ENCODE data around the gene SPP2. TPM values are rescaled to one million over a fixed set of nuclear protein-coding genes. Genes with fewer than 3 reads are reported as not detected.

SPP2 gene
- total and polyA plus RNA-seq, 4 donors = 0.22 to 0.51 (median 0.44) TPM; not detected in 1

GRCh38 chr2:234100686-234101085 lies 50.2 kb downstream of the SPP2 start:
- Histone ChIP-seq H3K4me3 (ENCODE audit: low read depth, low read length) (no peak overlapping the region), H3K9me3 (ENCODE audit: control insufficient read depth, insufficient read depth, low read length) (no peaks in the 10 kb centered on the region), H3K36me3 (ENCODE audit: control insufficient read depth, insufficient read depth, low read length) (no peaks in the 10 kb centered on the region), H3K27ac (ENCODE audit: low read depth, low read length) (no peak overlapping the region), H3K4me1 (ENCODE audit: control insufficient read depth, insufficient read depth, low read length) (no peaks in the 10 kb centered on the region), H3K27me3 (ENCODE audit: control insufficient read depth, insufficient read depth, low read length) (no peaks in the 10 kb centered on the region)
- no CpG with 5 or more reads among the region's 4 CpGs for WGBS (ENCODE audit: insufficient coverage)
- DNase-seq (ENCODE audit: low read depth in 4 of 6, low spot score in 6 of 6) = no peak

- DNase-seq (ENCODE audit: low read depth in 4 of 6, low spot score in 6 of 6) = no peak
- Histone ChIP-seq H3K27ac (ENCODE audit: low read depth, low read length) (no peak overlapping the region), H3K4me1 (ENCODE audit: control insufficient read depth, insufficient read depth, low read length) (no peaks in the 10 kb centered on the region), H3K27me3 (ENCODE audit: control insufficient read depth, insufficient read depth, low read length) (no peaks in the 10 kb centered on the region), H3K4me3 (ENCODE audit: low read depth, low read length) (no peak overlapping the region), H3K36me3 (ENCODE audit: control insufficient read depth, insufficient read depth, low read length) (no peaks in the 10 kb centered on the region), H3K9me3 (ENCODE audit: control insufficient read depth, insufficient read depth, low read length) (no peaks in the 10 kb centered on the region)
- WGBS (ENCODE audit: insufficient coverage) = 50% methylated on average over 1 of the region's 3 CpGs
Measured at GRCh38 chr2:234102112-234102511, 51.6 kb downstream of the SPP2 start.

- Histone ChIP-seq H3K4me3 (ENCODE audit: low read depth, low read length) (no peak overlapping the region), H3K4me1 (ENCODE audit: control insufficient read depth, insufficient read depth, low read length) (no peaks in the 10 kb centered on the region), H3K36me3 (ENCODE audit: control insufficient read depth, insufficient read depth, low read length) (no peaks in the 10 kb centered on the region), H3K27me3 (ENCODE audit: control insufficient read depth, insufficient read depth, low read length) (no peaks in the 10 kb centered on the region), H3K27ac (ENCODE audit: low read depth, low read length) (no peak overlapping the region), H3K9me3 (ENCODE audit: control insufficient read depth, insufficient read depth, low read length) (no peaks in the 10 kb centered on the region)
- WGBS (ENCODE audit: insufficient coverage) = no CpG with 5 or more reads among the region's 1 CpG
- no peak for DNase-seq (ENCODE audit: low read depth in 4 of 6, low spot score in 6 of 6)
Measured at GRCh38 chr2:234107861-234108260, 57.4 kb downstream of the SPP2 start.

GRCh38 chr2:234109321-234109720 lies 58.8 kb downstream of the SPP2 start:
- no peaks in the 10 kb centered on the region for H3K27me3 ChIP-seq (ENCODE audit: control insufficient read depth, insufficient read depth, low read length)
- no peaks in the 10 kb centered on the region for H3K9me3 ChIP-seq (ENCODE audit: control insufficient read depth, insufficient read depth, low read length)
- DNase-seq (ENCODE audit: low read depth in 4 of 6, low spot score in 6 of 6) = no peak
- H3K36me3 ChIP-seq (ENCODE audit: control insufficient read depth, insufficient read depth, low read length) = no peaks in the 10 kb centered on the region
- no peak overlapping the region for H3K4me3 ChIP-seq (ENCODE audit: low read depth, low read length)
- 82% methylated on average over 4 of the region's 8 CpGs for WGBS (ENCODE audit: insufficient coverage)
- H3K4me1 ChIP-seq (ENCODE audit: control insufficient read depth, insufficient read depth, low read length) = no peaks in the 10 kb centered on the region
- no peak overlapping the region for H3K27ac ChIP-seq (ENCODE audit: low read depth, low read length)

- DNase-seq (ENCODE audit: low read depth in 4 of 6, low spot score in 6 of 6) = no peak
- H3K4me3 ChIP-seq (ENCODE audit: low read depth, low read length) = no peak overlapping the region
- H3K4me1 ChIP-seq (ENCODE audit: control insufficient read depth, insufficient read depth, low read length) = no peaks in the 10 kb centered on the region
- no peaks in the 10 kb centered on the region for H3K27me3 ChIP-seq (ENCODE audit: control insufficient read depth, insufficient read depth, low read length)
- H3K9me3 ChIP-seq (ENCODE audit: control insufficient read depth, insufficient read depth, low read length) = no peaks in the 10 kb centered on the region
- no peaks in the 10 kb centered on the region for H3K36me3 ChIP-seq (ENCODE audit: control insufficient read depth, insufficient read depth, low read length)
- no peak overlapping the region for H3K27ac ChIP-seq (ENCODE audit: low read depth, low read length)
Measured at GRCh38 chr2:234110219-234110618, 59.7 kb downstream of the SPP2 start.

- H3K4me1 ChIP-seq (ENCODE audit: control insufficient read depth, insufficient read depth, low read length) = no peaks in the 10 kb centered on the region
- no peaks in the 10 kb centered on the region for H3K36me3 ChIP-seq (ENCODE audit: control insufficient read depth, insufficient read depth, low read length)
- H3K4me3 ChIP-seq (ENCODE audit: low read depth, low read length) = no peak overlapping the region
- H3K27ac ChIP-seq (ENCODE audit: low read depth, low read length) = no peak overlapping the region
- H3K9me3 ChIP-seq (ENCODE audit: control insufficient read depth, insufficient read depth, low read length) = no peaks in the 10 kb centered on the region
- no peak for DNase-seq (ENCODE audit: low read depth in 4 of 6, low spot score in 6 of 6)
- no CpG with 5 or more reads among the region's 1 CpG for WGBS (ENCODE audit: insufficient coverage)
- H3K27me3 ChIP-seq (ENCODE audit: control insufficient read depth, insufficient read depth, low read length) = no peaks in the 10 kb centered on the region
Measured at GRCh38 chr2:234111523-234111922, 61.0 kb downstream of the SPP2 start.

- Histone ChIP-seq H3K4me1 (ENCODE audit: control insufficient read depth, insufficient read depth, low read length) (no peaks in the 10 kb centered on the region), H3K36me3 (ENCODE audit: control insufficient read depth, insufficient read depth, low read length) (no peaks in the 10 kb centered on the region), H3K27ac (ENCODE audit: low read depth, low read length) (no peak overlapping the region), H3K4me3 (ENCODE audit: low read depth, low read length) (no peak overlapping the region), H3K9me3 (ENCODE audit: control insufficient read depth, insufficient read depth, low read length) (no peaks in the 10 kb centered on the region), H3K27me3 (ENCODE audit: control insufficient read depth, insufficient read depth, low read length) (no peaks in the 10 kb centered on the region)
- no peak for DNase-seq (ENCODE audit: low read depth in 4 of 6, low spot score in 6 of 6)
- no CpG with 5 or more reads among the region's 4 CpGs for WGBS (ENCODE audit: insufficient coverage)
Measured at GRCh38 chr2:234116010-234116409, 65.5 kb downstream of the SPP2 start.

- no peak overlapping the region for H3K27ac ChIP-seq (ENCODE audit: low read depth, low read length)
- no peaks in the 10 kb centered on the region for H3K36me3 ChIP-seq (ENCODE audit: control insufficient read depth, insufficient read depth, low read length)
- H3K27me3 ChIP-seq (ENCODE audit: control insufficient read depth, insufficient read depth, low read length) = no peaks in the 10 kb centered on the region
- peaks cover 3% of the 10 kb centered on the region for H3K4me1 ChIP-seq (ENCODE audit: control insufficient read depth, insufficient read depth, low read length)
- H3K4me3 ChIP-seq (ENCODE audit: low read depth, low read length) = no peak overlapping the region
- H3K9me3 ChIP-seq (ENCODE audit: control insufficient read depth, insufficient read depth, low read length) = no peaks in the 10 kb centered on the region
- WGBS (ENCODE audit: insufficient coverage) = 83% methylated on average over 1 of the region's 1 CpG
- DNase-seq (ENCODE audit: low read depth in 4 of 6, low spot score in 6 of 6) = no peak
Measured at GRCh38 chr2:234121999-234122398, 71.5 kb downstream of the SPP2 start.

- Histone ChIP-seq H3K27me3 (ENCODE audit: control insufficient read depth, insufficient read depth, low read length) (no peaks in the 10 kb centered on the region), H3K4me3 (ENCODE audit: low read depth, low read length) (no peak overlapping the region), H3K9me3 (ENCODE audit: control insufficient read depth, insufficient read depth, low read length) (no peaks in the 10 kb centered on the region), H3K4me1 (ENCODE audit: control insufficient read depth, insufficient read depth, low read length) (peaks cover 3% of the 10 kb centered on the region), H3K27ac (ENCODE audit: low read depth, low read length) (no peak overlapping the region), H3K36me3 (ENCODE audit: control insufficient read depth, insufficient read depth, low read length) (no peaks in the 10 kb centered on the region)
- peak in 3 of 6 donors; percentile 48 to 96 (median 57) for DNase-seq (ENCODE audit: low read depth in 4 of 6, low spot score in 6 of 6)
- WGBS (ENCODE audit: insufficient coverage) = 60% methylated on average over 1 of the region's 7 CpGs
Measured at GRCh38 chr2:234125451-234126145, 75.1 kb downstream of the SPP2 start.

GRCh38 chr2:234126146-234126470 lies 75.6 kb downstream of the SPP2 start:
- Histone ChIP-seq H3K4me1 (ENCODE audit: control insufficient read depth, insufficient read depth, low read length) (peaks cover 3% of the 10 kb centered on the region), H3K36me3 (ENCODE audit: control insufficient read depth, insufficient read depth, low read length) (no peaks in the 10 kb centered on the region), H3K4me3 (ENCODE audit: low read depth, low read length) (no peak overlapping the region), H3K27ac (ENCODE audit: low read depth, low read length) (no peak overlapping the region), H3K27me3 (ENCODE audit: control insufficient read depth, insufficient read depth, low read length) (no peaks in the 10 kb centered on the region), H3K9me3 (ENCODE audit: control insufficient read depth, insufficient read depth, low read length) (no peaks in the 10 kb centered on the region)
- WGBS (ENCODE audit: insufficient coverage) = 83% methylated on average over 3 of the region's 6 CpGs
- no peak for DNase-seq (ENCODE audit: low read depth in 4 of 6, low spot score in 6 of 6)

Measured in spinal cord (tissue), 10 donors.